Fibroblast of lung (primary cell): ENCODE data around the gene SSH2. TPM values are rescaled to one million over a fixed set of nuclear protein-coding genes. Genes with fewer than 3 reads are reported as not detected.

Experiments
- DNase-seq, 2 donors: peaks; one replicate each; pipeline versions ENCODE4 v3.0.0 to v3.0.0-alpha.2; 2010; ENCODE audit warnings: low read depth in 2 of 2
- H2AFZ ChIP-seq: 2 replicates; pipeline ENCODE4 v1.5.1; 2012; ENCODE audit warnings: low read length, control low read depth, inconsistent platforms
- H3K27ac ChIP-seq: 2 replicates; pipeline ENCODE4 v1.5.1; 2011; ENCODE audit warnings: low read length, control low read depth; ENCODE audit not compliant: insufficient read depth
- H3K27me3 ChIP-seq: 2 replicates; pipeline ENCODE4 v1.5.1; 2011; ENCODE audit warnings: mild to moderate bottlenecking, low read length; ENCODE audit not compliant: control insufficient read depth, insufficient read depth
- H3K36me3 ChIP-seq: 2 replicates; pipeline ENCODE4 v1.5.1; 2011; ENCODE audit warnings: low read length; ENCODE audit not compliant: control insufficient read depth, insufficient read depth
- H3K4me1 ChIP-seq: 2 replicates; pipeline ENCODE4 v1.5.1; 2011; ENCODE audit warnings: low read length; ENCODE audit not compliant: control insufficient read depth, insufficient read depth; ENCODE audit errors: extremely low read depth
- H3K4me2 ChIP-seq: 2 replicates; pipeline ENCODE4 v1.5.1; 2011; ENCODE audit warnings: low read length, control low read depth; ENCODE audit not compliant: insufficient read depth; ENCODE audit errors: extremely low read depth
- H3K4me3 ChIP-seq, 4 experiments: fragments of 200-600 bp in 1 of 4; sonication (generic) in 1 of 4; replicated peaks in 1 of 4; 2 replicates each; pipeline ENCODE4 v1.5.1; 2011 to 2016; ENCODE audit warnings: low read length in 4 of 4, low read depth in 3 of 4, mild to moderate bottlenecking in 3 of 4, control low read depth in 2 of 4, inconsistent platforms in 1 of 4, mixed read lengths in 1 of 4; ENCODE audit not compliant: insufficient read depth in 1 of 4; ENCODE audit errors: control extremely low read depth in 1 of 4
- H3K79me2 ChIP-seq: 2 replicates; pipeline ENCODE4 v1.5.1; 2012; ENCODE audit warnings: mild to moderate bottlenecking, low read length, inconsistent platforms; ENCODE audit not compliant: control insufficient read depth, insufficient read depth
- H3K9ac ChIP-seq: 2 replicates; pipeline ENCODE4 v1.5.1; 2011; ENCODE audit warnings: mild to moderate bottlenecking, low read length, control low read depth; ENCODE audit not compliant: insufficient read depth
- H3K9me3 ChIP-seq: 2 replicates; pipeline ENCODE4 v1.5.1; 2012; ENCODE audit warnings: low read depth, low read length; ENCODE audit not compliant: control insufficient read depth, insufficient read depth
- H4K20me1 ChIP-seq: 2 replicates; pipeline ENCODE4 v1.5.1; 2011; ENCODE audit warnings: low read length; ENCODE audit not compliant: control insufficient read depth, insufficient read depth; ENCODE audit errors: extremely low read depth
- EZH2 ChIP-seq: IDR thresholded peaks from 2 replicates; pipeline ENCODE4 v1.5.1; 2012; ENCODE audit warnings: low read length, control low read depth, mild to moderate bottlenecking; ENCODE audit errors: missing control alignments
- polyA plus RNA-seq, 2 donors: library from polyadenylated mRNA; depleted of rRNA in 1 of 2; stranded (reverse) in 1 of 2; unstranded in 1 of 2; fragments of >200 nt; gene quantifications; 2 replicates each; pipeline ENCODE4 v1.2.1, GENCODE V29; 2011 to 2012; ENCODE audit warnings: missing spikeins in 1 of 2
- total RNA-seq: library from RNA; depleted of rRNA; stranded (reverse); fragments of >200 nt; gene quantifications from 2 replicates; pipeline ENCODE4 v1.2.1, GENCODE V29; 2014
- TF ChIP-seq, protein P1 (sequence below), 2 donors: IDR thresholded peaks in 1 of 2; conservative IDR thresholded peaks in 1 of 2; 1 replicate in 1 of 2; 2 replicates in 1 of 2; pipeline ENCODE4 v1.5.1; 2011 to 2012; ENCODE audit warnings: low read length in 2 of 2, control low read depth in 1 of 2, inconsistent platforms in 1 of 2, low read depth in 1 of 2, mild to moderate bottlenecking in 1 of 2

Gene SSH2
- total and polyA plus RNA-seq, 2 donors (not counting 1 experiment from before 2014, with no cell fraction given), result 21.0 to 30.2 TPM

DNA sequence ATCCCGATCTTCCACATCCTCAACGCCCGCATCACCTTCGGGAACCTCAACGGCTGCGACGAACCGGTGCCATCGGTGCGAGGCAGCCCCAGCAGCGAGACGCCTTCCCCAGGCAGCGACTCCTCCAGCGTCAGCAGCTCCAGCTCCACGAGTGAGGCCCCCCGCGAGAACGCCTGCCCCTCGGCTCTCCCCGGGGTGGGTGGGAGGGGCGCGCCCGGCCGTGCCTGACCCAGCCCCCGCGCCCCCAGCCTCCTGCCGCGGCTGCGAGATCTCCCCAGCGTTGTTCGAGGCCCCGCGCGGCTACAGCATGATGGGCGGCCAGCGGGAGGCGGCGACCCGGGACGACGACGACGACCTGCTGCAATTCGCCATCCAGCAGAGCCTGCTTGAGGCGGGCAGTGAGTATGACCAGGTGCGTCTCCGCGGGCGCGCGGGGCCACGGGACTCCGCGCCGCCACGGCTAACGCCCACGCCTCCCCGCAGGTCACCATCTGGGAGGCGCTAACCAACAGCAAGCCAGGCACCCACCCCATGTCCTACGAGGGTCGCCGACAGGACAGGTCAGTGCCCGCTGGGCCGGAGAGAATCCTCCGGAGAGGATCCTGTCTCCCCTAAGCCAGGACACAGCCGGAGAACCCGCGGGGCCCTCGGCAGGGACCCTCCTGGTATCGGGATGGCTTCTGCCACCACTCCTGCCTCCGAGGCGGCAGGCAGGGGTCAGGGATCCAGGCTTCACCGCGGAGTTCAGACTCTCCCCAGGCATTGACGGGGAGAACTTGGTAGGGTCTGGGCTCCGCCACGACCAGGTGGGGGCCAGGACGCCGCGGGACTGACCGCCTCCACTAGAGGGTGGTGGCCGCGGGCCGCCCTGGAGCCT, 317.4 kb downstream of the SSH2 start:
- Histone ChIP-seq H3K27ac (no peak overlapping the region), H3K4me1 (peaks cover 10% of the 10 kb centered on the region), H3K79me2 (no peaks in the 10 kb centered on the region), H3K36me3 (no peaks in the 10 kb centered on the region), H3K4me2 (no peak overlapping the region), H2AFZ (no peak overlapping the region), H3K27me3 (no peaks in the 10 kb centered on the region), H4K20me1 (no peaks in the 10 kb centered on the region), H3K9me3 (no peaks in the 10 kb centered on the region), H3K4me3 (no peak overlapping the region), H3K9ac (no peak overlapping the region)
- DNase-seq, result no peak
- TF ChIP-seq EZH2, result no peak
- TF ChIP-seq, protein P1, sequence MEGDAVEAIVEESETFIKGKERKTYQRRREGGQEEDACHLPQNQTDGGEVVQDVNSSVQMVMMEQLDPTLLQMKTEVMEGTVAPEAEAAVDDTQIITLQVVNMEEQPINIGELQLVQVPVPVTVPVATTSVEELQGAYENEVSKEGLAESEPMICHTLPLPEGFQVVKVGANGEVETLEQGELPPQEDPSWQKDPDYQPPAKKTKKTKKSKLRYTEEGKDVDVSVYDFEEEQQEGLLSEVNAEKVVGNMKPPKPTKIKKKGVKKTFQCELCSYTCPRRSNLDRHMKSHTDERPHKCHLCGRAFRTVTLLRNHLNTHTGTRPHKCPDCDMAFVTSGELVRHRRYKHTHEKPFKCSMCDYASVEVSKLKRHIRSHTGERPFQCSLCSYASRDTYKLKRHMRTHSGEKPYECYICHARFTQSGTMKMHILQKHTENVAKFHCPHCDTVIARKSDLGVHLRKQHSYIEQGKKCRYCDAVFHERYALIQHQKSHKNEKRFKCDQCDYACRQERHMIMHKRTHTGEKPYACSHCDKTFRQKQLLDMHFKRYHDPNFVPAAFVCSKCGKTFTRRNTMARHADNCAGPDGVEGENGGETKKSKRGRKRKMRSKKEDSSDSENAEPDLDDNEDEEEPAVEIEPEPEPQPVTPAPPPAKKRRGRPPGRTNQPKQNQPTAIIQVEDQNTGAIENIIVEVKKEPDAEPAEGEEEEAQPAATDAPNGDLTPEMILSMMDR (conservative IDR thresholded peaks at IDR 0.05 in 1 of 2, IDR thresholded peaks at IDR 0.05 in 1 of 2; ENCODE audit: low read depth in 1 of 2, low read length in 2 of 2), result no peak

DNA sequence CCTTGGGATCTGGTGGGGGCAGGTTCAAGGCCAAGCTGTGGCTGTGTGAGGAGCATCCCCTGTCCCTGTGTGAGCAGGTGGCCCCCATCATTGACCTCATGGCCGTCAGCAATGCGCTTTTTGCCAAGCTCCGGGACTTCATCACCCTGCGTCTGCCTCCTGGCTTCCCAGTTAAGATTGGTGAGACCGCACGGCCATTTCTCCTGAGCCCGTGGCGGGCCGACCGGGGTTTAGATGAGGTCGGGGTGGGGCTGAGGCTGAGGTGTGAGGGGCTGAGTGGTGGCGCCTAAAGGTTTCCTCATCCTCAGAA, 318.0 kb downstream of the SSH2 start:
- Histone ChIP-seq H3K4me1 (peaks cover 7% of the 10 kb centered on the region), H3K27ac (no peak overlapping the region), H3K27me3 (no peaks in the 10 kb centered on the region), H3K4me3 (no peak overlapping the region), H2AFZ (no peak overlapping the region), H3K9me3 (no peaks in the 10 kb centered on the region), H3K79me2 (no peaks in the 10 kb centered on the region), H3K4me2 (no peak overlapping the region), H4K20me1 (no peaks in the 10 kb centered on the region), H3K36me3 (no peaks in the 10 kb centered on the region), H3K9ac (no peak overlapping the region)
- TF ChIP-seq EZH2, result no peak
- TF ChIP-seq, protein P1 (conservative IDR thresholded peaks at IDR 0.05 in 1 of 2, IDR thresholded peaks at IDR 0.05 in 1 of 2; ENCODE audit: low read depth in 1 of 2, low read length in 2 of 2), result no peak
- DNase-seq, result no peak

DNA sequence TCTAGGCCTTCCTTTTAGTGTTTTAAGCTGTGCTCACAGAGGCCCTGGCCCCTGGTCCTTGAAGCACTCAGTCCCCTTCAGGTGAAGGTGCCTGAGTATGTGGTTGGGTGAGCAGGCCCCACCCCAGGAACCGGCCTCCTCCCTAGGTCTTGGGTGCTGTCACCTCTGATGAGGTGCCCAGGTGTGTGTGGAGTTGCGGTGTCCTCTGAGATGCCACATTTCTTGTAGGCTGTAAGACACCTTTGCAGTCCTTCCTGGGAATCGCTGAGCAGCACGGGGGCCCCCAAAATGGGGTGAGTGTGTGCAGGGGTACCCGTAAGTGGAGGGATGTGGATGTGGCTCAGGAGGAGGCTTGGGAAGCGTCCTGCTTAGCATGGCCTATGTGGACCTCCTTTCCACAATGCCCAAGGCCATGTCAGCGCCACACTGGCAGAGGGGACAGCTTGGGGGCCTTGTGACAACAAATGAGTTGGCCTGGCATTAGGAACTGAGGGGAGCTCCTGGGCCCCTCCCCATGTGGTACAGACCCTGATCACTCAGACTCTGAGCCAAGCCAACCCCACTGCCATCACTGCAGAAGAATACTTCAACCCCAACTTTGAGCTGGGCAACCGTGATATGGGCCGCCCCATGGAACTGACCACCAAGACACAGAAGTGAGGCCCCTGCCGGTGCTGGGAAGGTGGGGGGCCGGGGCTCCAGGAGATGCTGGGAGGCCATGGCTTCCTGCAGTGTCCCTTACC, 318.5 kb downstream of the SSH2 start:
- no peaks in the 10 kb centered on the region for H3K27me3 ChIP-seq
- no peak overlapping the region for H3K9ac ChIP-seq
- H3K4me2 ChIP-seq, result no peak overlapping the region
- no peak overlapping the region for H2AFZ ChIP-seq
- H3K79me2 ChIP-seq, result no peaks in the 10 kb centered on the region
- H4K20me1 ChIP-seq, result no peaks in the 10 kb centered on the region
- TF ChIP-seq, protein P1 (conservative IDR thresholded peaks at IDR 0.05 in 1 of 2, IDR thresholded peaks at IDR 0.05 in 1 of 2; ENCODE audit: low read depth in 1 of 2, low read length in 2 of 2), result no peak
- no peak for TF ChIP-seq EZH2
- no peaks in the 10 kb centered on the region for H3K9me3 ChIP-seq
- no peak overlapping the region for H3K27ac ChIP-seq
- H3K36me3 ChIP-seq, result no peaks in the 10 kb centered on the region
- H3K4me3 ChIP-seq, result no peak overlapping the region
- H3K4me1 ChIP-seq, result peaks cover 7% of the 10 kb centered on the region
- DNase-seq, result no peak
